AG04450 (cell line): ENCODE data around the gene ARSK. TPM values are rescaled to one million over a fixed set of nuclear protein-coding genes. Genes with fewer than 3 reads are reported as not detected.

ENCODE experiments used
- CTCF ChIA-PET: fragments of 300-600, 350-600 bp; formaldehyde crosslinking; extraction: SDS; loops from one replicate; lab custom pipeline; 2022; ENCODE audit warnings: antibody characterized with exemption, inconsistent platforms; lab: Charles Lee
- POLR2A ChIA-PET: fragments of 350-600 bp; formaldehyde crosslinking; extraction: SDS; loops from one replicate; lab custom pipeline; 2021; ENCODE audit warnings: antibody characterized with exemption, inconsistent platforms; lab: Yijun Ruan, JAX
- DNase-seq: peaks from one replicate; pipeline ENCODE4 v3.0.0-alpha.2; 2011; ENCODE audit warnings: low read depth, low spot score
- H3K27ac ChIP-seq: one replicate; pipeline ENCODE4 v1.5.1; 2012; ENCODE audit warnings: low read depth, low read length, control low read depth
- H3K27me3 ChIP-seq: one replicate; pipeline ENCODE4 v1.6.0; 2012; ENCODE audit warnings: low read length; ENCODE audit not compliant: control insufficient read depth, insufficient read depth
- H3K4me3 ChIP-seq: 2 replicates; pipeline ENCODE4 v1.5.1; 2011; ENCODE audit warnings: mild to moderate bottlenecking, low read depth, low read length, control low read depth
- H3K9me3 ChIP-seq: 2 replicates; pipeline ENCODE4 v1.5.1; 2012; ENCODE audit warnings: low read length; ENCODE audit not compliant: control insufficient read depth, insufficient read depth
- CTCF ChIP-seq: IDR thresholded peaks from 2 replicates; pipeline ENCODE4 v1.5.1; 2011; ENCODE audit warnings: low read depth, low read length, control low read depth, inconsistent platforms
- polyA plus RNA-seq: library from polyadenylated mRNA; depleted of rRNA; stranded (reverse); fragments of >200 nt; gene quantifications from 2 replicates; pipeline ENCODE4 v1.2.3, GENCODE V29; 2011

Gene ARSK
- polyA plus RNA-seq, 1 experiment = 18.3 TPM

DNA sequence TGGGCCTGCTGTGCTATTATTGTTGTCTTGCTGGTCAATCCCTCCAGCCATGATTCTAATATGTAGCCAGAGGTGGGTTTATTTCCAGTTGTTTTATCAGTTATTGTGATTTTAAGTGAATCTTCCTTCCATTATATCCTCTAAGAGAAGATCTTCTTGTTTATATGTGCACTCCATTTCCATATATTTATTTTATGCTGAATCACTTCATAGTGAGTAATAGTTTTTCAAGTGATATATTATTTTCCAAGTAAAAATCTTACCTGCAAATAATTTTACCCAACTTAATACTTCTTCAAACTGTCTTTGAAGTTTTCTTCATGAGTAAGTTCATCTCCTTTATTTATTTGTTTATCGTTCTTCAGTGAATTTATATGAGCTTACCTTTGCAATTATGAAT, 51.5 kb downstream of the ARSK start:
- no peak overlapping the region for H3K27ac ChIP-seq
- DNase-seq = no peak
- CTCF ChIA-PET = no interaction called here
- H3K9me3 ChIP-seq = no peaks in the 10 kb centered on the region
- no peak for TF ChIP-seq CTCF
- POLR2A ChIA-PET = no interaction called here
- no peak overlapping the region for H3K4me3 ChIP-seq
- no peaks in the 10 kb centered on the region for H3K27me3 ChIP-seq

- CTCF ChIA-PET = no interaction called here
- POLR2A ChIA-PET = no interaction called here
- H3K9me3 ChIP-seq = peaks cover 6% of the 10 kb centered on the region
- DNase-seq = no peak
- H3K27me3 ChIP-seq = no peaks in the 10 kb centered on the region
- TF ChIP-seq CTCF = no peak
- H3K4me3 ChIP-seq = no peak overlapping the region
- H3K27ac ChIP-seq = no peak overlapping the region
These were observed 54.8 kb downstream of the ARSK start for GRCh38 chr5:95609711-95610110.

GRCh38 chr5:95610546-95610945, 55.6 kb downstream of the ARSK start:
- ChIA-PET POLR2A (no interaction called here), CTCF (no interaction called here)
- Histone ChIP-seq H3K4me3 (no peak overlapping the region), H3K9me3 (peaks cover 6% of the 10 kb centered on the region), H3K27ac (no peak overlapping the region), H3K27me3 (no peaks in the 10 kb centered on the region)
- no peak for TF ChIP-seq CTCF
- DNase-seq = no peak

DNA sequence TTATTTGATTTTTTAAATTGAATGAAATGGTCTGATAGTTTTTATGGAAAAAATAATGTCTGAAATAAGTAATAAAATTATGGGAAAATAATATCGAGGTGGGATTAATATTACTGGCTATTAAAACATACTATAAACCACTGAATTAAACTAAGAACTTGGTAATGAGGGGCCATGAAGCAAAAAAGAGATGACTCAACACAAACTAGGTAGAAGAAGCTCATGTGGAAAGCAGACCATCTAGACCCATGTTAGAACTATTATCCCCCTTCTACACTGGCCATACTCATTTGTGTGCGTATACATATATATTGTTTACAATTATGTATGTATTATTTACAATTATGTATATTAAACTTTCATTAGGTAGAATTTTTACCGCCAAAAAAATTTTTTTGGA, 56.5 kb downstream of the ARSK start:
- no peak for TF ChIP-seq CTCF
- ChIA-PET POLR2A (no interaction called here), CTCF (no interaction called here)
- H3K9me3 ChIP-seq = peaks cover 6% of the 10 kb centered on the region
- DNase-seq = no peak
- H3K4me3 ChIP-seq = no peak overlapping the region
- no peaks in the 10 kb centered on the region for H3K27me3 ChIP-seq
- H3K27ac ChIP-seq = no peak overlapping the region

GRCh38 chr5:95613514-95613913, 58.6 kb downstream of the ARSK start:
- Histone ChIP-seq H3K4me3 (no peak overlapping the region), H3K27me3 (no peaks in the 10 kb centered on the region), H3K27ac (no peak overlapping the region), H3K9me3 (peaks cover 6% of the 10 kb centered on the region)
- DNase-seq = no peak
- ChIA-PET CTCF (no interaction called here), POLR2A (no interaction called here)
- no peak for TF ChIP-seq CTCF
